ENCODE results near the gene TBPL1.

DNA sequence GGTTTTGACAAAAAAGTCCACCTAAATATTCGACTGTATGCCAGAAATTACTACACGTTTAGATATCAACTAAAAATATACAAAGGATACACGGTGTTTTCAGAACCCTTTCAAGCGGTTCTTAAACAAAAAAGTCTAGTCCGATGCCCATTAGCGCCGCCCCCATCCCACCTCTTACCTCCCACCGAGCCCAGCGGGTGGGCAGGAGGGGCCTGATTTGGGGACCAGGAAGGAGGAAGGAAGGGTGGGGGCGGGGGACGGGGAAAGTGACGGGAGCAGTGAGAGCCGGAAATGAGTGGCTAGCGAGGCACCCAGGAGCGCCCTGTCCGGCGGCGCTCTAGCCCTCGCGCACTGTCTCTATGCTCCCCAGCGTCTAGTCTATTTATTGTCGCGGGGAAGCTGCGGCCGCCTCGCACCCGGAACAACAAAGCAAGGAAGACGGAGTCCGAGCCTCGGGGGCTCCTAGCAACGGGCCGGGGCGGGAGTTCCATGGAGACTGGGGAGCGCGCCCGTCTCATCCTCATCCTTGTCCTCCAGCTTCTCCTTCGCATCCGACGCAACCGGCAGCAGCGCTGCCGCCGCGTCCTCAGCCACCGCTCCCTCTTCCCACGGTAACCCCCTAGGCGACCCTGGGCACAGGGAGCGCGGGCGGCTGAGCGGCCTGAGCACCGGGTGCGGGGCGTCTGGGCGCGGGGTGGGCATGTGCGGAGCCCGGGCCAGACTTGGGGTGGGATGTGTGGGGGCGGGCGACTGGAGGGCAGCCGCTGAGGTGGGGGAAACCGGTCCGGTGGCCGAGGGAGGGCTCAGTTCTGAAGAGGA lies at the start of gene TBPL1:
- TF ChIP-seq POLR2A (IDR thresholded peaks at IDR 0.05) (peak; percentile 55 to 70), EP300 (IDR thresholded peaks at IDR 0.05) (peak; percentile 69 to 90)
- TF ChIP-seq, protein P1, sequence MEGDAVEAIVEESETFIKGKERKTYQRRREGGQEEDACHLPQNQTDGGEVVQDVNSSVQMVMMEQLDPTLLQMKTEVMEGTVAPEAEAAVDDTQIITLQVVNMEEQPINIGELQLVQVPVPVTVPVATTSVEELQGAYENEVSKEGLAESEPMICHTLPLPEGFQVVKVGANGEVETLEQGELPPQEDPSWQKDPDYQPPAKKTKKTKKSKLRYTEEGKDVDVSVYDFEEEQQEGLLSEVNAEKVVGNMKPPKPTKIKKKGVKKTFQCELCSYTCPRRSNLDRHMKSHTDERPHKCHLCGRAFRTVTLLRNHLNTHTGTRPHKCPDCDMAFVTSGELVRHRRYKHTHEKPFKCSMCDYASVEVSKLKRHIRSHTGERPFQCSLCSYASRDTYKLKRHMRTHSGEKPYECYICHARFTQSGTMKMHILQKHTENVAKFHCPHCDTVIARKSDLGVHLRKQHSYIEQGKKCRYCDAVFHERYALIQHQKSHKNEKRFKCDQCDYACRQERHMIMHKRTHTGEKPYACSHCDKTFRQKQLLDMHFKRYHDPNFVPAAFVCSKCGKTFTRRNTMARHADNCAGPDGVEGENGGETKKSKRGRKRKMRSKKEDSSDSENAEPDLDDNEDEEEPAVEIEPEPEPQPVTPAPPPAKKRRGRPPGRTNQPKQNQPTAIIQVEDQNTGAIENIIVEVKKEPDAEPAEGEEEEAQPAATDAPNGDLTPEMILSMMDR (IDR thresholded peaks at IDR 0.05) = no peak

All from tibial nerve (tissue), 4 donors.